K562 (cell line): Measurements from ENCODE around the gene EFNA2. TPM values are rescaled to one million over a fixed set of nuclear protein-coding genes. Genes with fewer than 3 reads are reported as not detected.

Experiments
- ATF1 ChIP-seq, 2 experiments: fragments of 450-650 bp in 1 of 2; IDR thresholded peaks; 2 replicates each; pipeline ENCODE4 v1.6.1; 2016; ENCODE audit warnings: missing compliant biosample characterization in 1 of 2, missing genetic modification characterization in 1 of 2
- BCOR ChIP-seq: fragments of 450-650 bp; IDR thresholded peaks from 2 replicates; pipeline ENCODE4 v1.6.1; 2016
- CCNT2 ChIP-seq: IDR thresholded peaks from 2 replicates; pipeline ENCODE4 v1.6.1; 2011; ENCODE audit warnings: borderline replicate concordance, low read depth, mild to moderate bottlenecking, moderate library complexity, mixed read lengths, low read length; ENCODE audit not compliant: insufficient read length; ENCODE audit errors: extremely low read depth
- FOXA1 ChIP-seq: fragments of 450-650 bp; IDR thresholded peaks from 2 replicates; pipeline ENCODE4 v1.6.1; 2016; ENCODE audit warnings: mild to moderate bottlenecking, borderline replicate concordance
- GABPB2 ChIP-seq: fragments of 250-450 bp; sonication (Bioruptor Pico); conservative IDR thresholded peaks from 2 replicates; pipeline ENCODE4 v1.5.1; 2021; ENCODE audit warnings: mild to moderate bottlenecking
- HDAC8 ChIP-seq: fragments of 450-650 bp; IDR thresholded peaks from 2 replicates; pipeline ENCODE4 v1.6.1; 2016; ENCODE audit warnings: mild to moderate bottlenecking, missing genetic modification characterization, moderate library complexity, missing compliant biosample characterization
- HOXB6 ChIP-seq: fragments of 250-450 bp; sonication (Bioruptor Pico); IDR thresholded peaks from 2 replicates; pipeline ENCODE4 v1.5.1; 2022; ENCODE audit warnings: mild to moderate bottlenecking, borderline replicate concordance
- JUND ChIP-seq, 2 experiments: IDR thresholded peaks; 2 replicates in 1 of 2; 3 replicates in 1 of 2; pipeline ENCODE4 v1.6.1; 2011; ENCODE audit warnings: borderline replicate concordance in 2 of 2, low read depth in 2 of 2, low read length in 2 of 2, improper control_type of control experiment in 1 of 2, missing biosample characterization in 1 of 2, missing genetic modification characterization in 1 of 2, missing genetic modification reagents in 1 of 2
- NR2C2 ChIP-seq, 2 experiments: fragments of 200-800 bp in 1 of 2; sonication (Bioruptor generic) in 1 of 2; sonication (generic) in 1 of 2; formaldehyde crosslinking in 1 of 2; IDR thresholded peaks; 2 replicates each; pipeline versions ENCODE4 v1.6.1 to v1.8.0; 2016 to 2022; ENCODE audit warnings: mild to moderate bottlenecking in 1 of 2, missing compliant biosample characterization in 1 of 2, missing genetic modification characterization in 1 of 2, missing genetic modification reagents in 1 of 2
- PCBP2 ChIP-seq: fragments of 200-400 bp; formaldehyde crosslinking; IDR thresholded peaks from 2 replicates; pipeline ENCODE4 v1.6.1; 2018; ENCODE audit warnings: low read length, low read depth, mild to moderate bottlenecking, moderate library complexity; ENCODE audit not compliant: poor library complexity, severe bottlenecking
- RBFOX2 ChIP-seq: fragments of 200-400 bp; formaldehyde crosslinking; IDR thresholded peaks from 2 replicates; pipeline ENCODE4 v1.6.1; 2017; ENCODE audit warnings: low read depth, mild to moderate bottlenecking, low read length, moderate library complexity
- SLC30A9 ChIP-seq: fragments of 250-450 bp; sonication (Bioruptor Pico); IDR thresholded peaks from 2 replicates; pipeline ENCODE4 v1.8.0; 2022; ENCODE audit warnings: mild to moderate bottlenecking, moderate library complexity
- SMARCE1 ChIP-seq: fragments of 450-650 bp; IDR thresholded peaks from 2 replicates; pipeline ENCODE4 v1.7.1; 2016; ENCODE audit warnings: mild to moderate bottlenecking
- SOX6 ChIP-seq: fragments of 450-650 bp; IDR thresholded peaks from 2 replicates; pipeline ENCODE4 v1.6.1; 2014; ENCODE audit warnings: mild to moderate bottlenecking
- SP2 ChIP-seq: IDR thresholded peaks from 2 replicates; pipeline ENCODE4 v1.6.1; 2011; ENCODE audit warnings: mild to moderate bottlenecking, low read depth, low read length, moderate library complexity; ENCODE audit not compliant: poor library complexity, severe bottlenecking; ENCODE audit errors: extremely low read depth
- UBTF ChIP-seq, 2 experiments: IDR thresholded peaks; 2 replicates each; pipeline ENCODE4 v1.6.1; 2012; ENCODE audit warnings: improper control_type of control experiment in 2 of 2, low read depth in 2 of 2, low read length in 2 of 2, borderline replicate concordance in 1 of 2
- ZKSCAN1 ChIP-seq: fragments of 150-350 bp; IDR thresholded peaks from 2 replicates; pipeline ENCODE4 v1.6.1; 2016; ENCODE audit warnings: low read depth, low read length
- ZNF311 ChIP-seq: fragments of 250-450 bp; sonication (Bioruptor Pico); IDR thresholded peaks from 2 replicates; pipeline ENCODE4 v1.4.0; 2020; ENCODE audit warnings: mild to moderate bottlenecking, moderate library complexity
- ZNF316 ChIP-seq: fragments of 450-650 bp; IDR thresholded peaks from 2 replicates; pipeline ENCODE4 v1.6.1; 2016
- ZNF384 ChIP-seq: IDR thresholded peaks from 2 replicates; pipeline ENCODE4 v1.6.1; 2012; ENCODE audit warnings: low read depth, low read length, improper control_type of control experiment
- ZNF395 ChIP-seq: fragments of 200-800 bp; sonication (Bioruptor generic); IDR thresholded peaks from 2 replicates; pipeline ENCODE4 v1.6.1; 2017; ENCODE audit warnings: missing genetic modification characterization, missing compliant biosample characterization
- ZNF644 ChIP-seq: fragments of 200-800 bp; sonication (Bioruptor generic); IDR thresholded peaks from 2 replicates; pipeline ENCODE4 v1.6.1; 2016; ENCODE audit warnings: low read depth, missing genetic modification characterization, missing compliant biosample characterization
- polyA plus RNA-seq, 8 experiments: library from polyadenylated mRNA; depleted of rRNA in 4 of 8; stranded (reverse) in 5 of 8; unstranded in 3 of 8; fragments of >200 nt; fragmentation: Nextera tagmentation in 2 of 8; fragmentation: Illumina TruSeq in 1 of 8; extraction: Ambion mirVana in 2 of 8; extraction: Trizol in 1 of 8; gene quantifications; 2 replicates each; pipeline versions ENCODE4 v1.2.1 to v1.2.3, GENCODE V29; 2011 to 2014; ENCODE audit warnings: inconsistent platforms in 1 of 8, missing spikeins in 1 of 8
- total RNA-seq, 7 experiments: library from RNA; depleted of rRNA in 6 of 7; stranded (reverse); fragments of >200 nt in 6 of 7; fragmentation: Illumina TruSeq in 2 of 7; extraction: Trizol in 2 of 7; gene quantifications; 2 replicates each; pipeline versions ENCODE4 v1.2.1 to v1.2.3, GENCODE V29; 2011 to 2021; ENCODE audit warnings: low replicate concordance in 1 of 7
- TF ChIP-seq, protein P1 (sequence below): sonication (generic); IDR thresholded peaks from 2 replicates; pipeline ENCODE4 v1.6.1; 2016

EFNA2 gene
- total and polyA plus RNA-seq, 9 of the 15 experiments (the other 6 are each of a cell fraction or from before 2014, with no cell fraction given), result 0.11 to 0.44 (median 0.15) TPM; not detected in 6

GRCh38 chr19:1324806-1325567 is 39.3 kb downstream of the EFNA2 start (continued):
- TF ChIP-seq SMARCE1 (no peak), FOXA1 (no peak), CCNT2 (peak; percentile 45), ZNF316 (no peak), ZNF311 (CRISPR knock-in tag) (no peak), ZNF395 (no peak), SLC30A9 (CRISPR knock-in tag) (no peak), JUND (IDR thresholded peaks at IDR 0.05; ENCODE audit: borderline replicate concordance, low read depth, low read length) (peak; percentile 65), JUND (tag; IDR thresholded peaks at IDR 0.05; ENCODE audit: borderline replicate concordance, low read depth, low read length) (no peak; the same call in 2 of the 3 replicates), PCBP2 (no peak), SP2 (no peak), RBFOX2 (peak; percentile 75), NR2C2 (CRISPR knock-in tag; IDR thresholded peaks at IDR 0.05) (peak; percentile 82), NR2C2 (tag; IDR thresholded peaks at IDR 0.05) (peak; percentile 95), BCOR (no peak), ZNF644 (no peak), ZNF384 (peak; percentile 94), GABPB2 (CRISPR knock-in tag) (no peak), ATF1 (CRISPR knock-in tag; IDR thresholded peaks at IDR 0.05) (peak; percentile 21; the same call in 1 of the 2 replicates), ATF1 (tag; IDR thresholded peaks at IDR 0.05) (peak; percentile 88), UBTF (IDR thresholded peaks at IDR 0.05; ENCODE audit: borderline replicate concordance in 1 of 2, low read depth in 2 of 2, low read length in 2 of 2) (0 out of 4 replicates have a peak, but pooled peaks of 1 of the 2 experiments have one; percentile 53), HDAC8 (no peak), SOX6 (0 out of 2 replicates have a peak, but pooled peaks have one; percentile 23), HOXB6 (CRISPR knock-in tag) (no peak), ZKSCAN1 (no peak)
- TF ChIP-seq, protein P1, sequence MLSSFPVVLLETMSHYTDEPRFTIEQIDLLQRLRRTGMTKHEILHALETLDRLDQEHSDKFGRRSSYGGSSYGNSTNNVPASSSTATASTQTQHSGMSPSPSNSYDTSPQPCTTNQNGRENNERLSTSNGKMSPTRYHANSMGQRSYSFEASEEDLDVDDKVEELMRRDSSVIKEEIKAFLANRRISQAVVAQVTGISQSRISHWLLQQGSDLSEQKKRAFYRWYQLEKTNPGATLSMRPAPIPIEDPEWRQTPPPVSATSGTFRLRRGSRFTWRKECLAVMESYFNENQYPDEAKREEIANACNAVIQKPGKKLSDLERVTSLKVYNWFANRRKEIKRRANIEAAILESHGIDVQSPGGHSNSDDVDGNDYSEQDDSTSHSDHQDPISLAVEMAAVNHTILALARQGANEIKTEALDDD, result no peak
